HFFc6 (cell line): ENCODE measurements around the gene TECPR2. TPM values are rescaled to one million over a fixed set of nuclear protein-coding genes. Genes with fewer than 3 reads are reported as not detected.

Experiments
- DNase-seq: peaks from one replicate; pipeline ENCODE4 v3.0.0-alpha.2; 2018
- H3K27ac Mint-ChIP-seq: 2 replicates; pipeline ENCODE4 v1.8.0; 2020; ENCODE audit warnings: mild to moderate bottlenecking, mixed read lengths
- H3K27me3 Mint-ChIP-seq: 2 replicates; pipeline ENCODE4 v1.8.0; 2021; ENCODE audit warnings: mild to moderate bottlenecking, moderate library complexity, mixed read lengths; ENCODE audit not compliant: insufficient read depth
- H3K36me3 Mint-ChIP-seq: 2 replicates; pipeline ENCODE4 v1.8.0; 2021; ENCODE audit warnings: low read depth, mixed read lengths
- H3K4me1 Mint-ChIP-seq: 2 replicates; pipeline ENCODE4 v1.8.0; 2020; ENCODE audit warnings: low read depth, mixed read lengths
- H3K4me3 Mint-ChIP-seq: 2 replicates; pipeline ENCODE4 v1.8.0; 2020; ENCODE audit warnings: mild to moderate bottlenecking, moderate library complexity, mixed read lengths
- H3K9me3 Mint-ChIP-seq: 2 replicates; pipeline ENCODE4 v1.8.0; 2020; ENCODE audit warnings: mild to moderate bottlenecking, mixed read lengths
- CTCF ChIP-seq: fragments of 200-600 bp; sonication (generic); IDR thresholded peaks from 2 replicates; pipeline ENCODE4 v1.5.0; 2021; ENCODE audit warnings: antibody characterized with exemption, mild to moderate bottlenecking
- total RNA-seq, 6 experiments: library from RNA; stranded (reverse); fragmentation: NEBNext Ultra II Directional; extraction: Animal tissue kit (Norgen Biotek cat#: 25700); gene quantifications; 2 replicates in 1 of 6; 3 replicates in 5 of 6; pipeline ENCODE4 v1.2.3, GENCODE V29; 2021

Gene TECPR2
- total RNA-seq, 6 experiments from 2014 or later, result 22.0 to 29.6 (median 26.4) TPM

- H3K4me3 Mint-ChIP-seq, result no peak overlapping the region
- no peak overlapping the region for H3K27ac Mint-ChIP-seq
- TF ChIP-seq CTCF, result no peak
- H3K4me1 Mint-ChIP-seq, result no peaks in the 10 kb centered on the region
- DNase-seq, result no peak
- no peaks in the 10 kb centered on the region for H3K9me3 Mint-ChIP-seq
- H3K27me3 Mint-ChIP-seq, result no peaks in the 10 kb centered on the region
- H3K36me3 Mint-ChIP-seq, result peaks cover 26% of the 10 kb centered on the region
These were observed 21.2 kb upstream of the TECPR2 start for GRCh38 chr14:102341566-102341965.

GRCh38 chr14:102342238-102342637, 20.5 kb upstream of the TECPR2 start:
- TF ChIP-seq CTCF, result no peak
- no peak overlapping the region for H3K27ac Mint-ChIP-seq
- H3K4me3 Mint-ChIP-seq, result no peak overlapping the region
- peaks cover 26% of the 10 kb centered on the region for H3K36me3 Mint-ChIP-seq
- no peaks in the 10 kb centered on the region for H3K9me3 Mint-ChIP-seq
- DNase-seq, result no peak
- H3K27me3 Mint-ChIP-seq, result no peaks in the 10 kb centered on the region
- no peaks in the 10 kb centered on the region for H3K4me1 Mint-ChIP-seq

- no peaks in the 10 kb centered on the region for H3K4me1 Mint-ChIP-seq
- H3K36me3 Mint-ChIP-seq, result peaks cover 24% of the 10 kb centered on the region; the same call in 1 of the 2 replicates
- no peak overlapping the region for H3K4me3 Mint-ChIP-seq
- no peaks in the 10 kb centered on the region for H3K27me3 Mint-ChIP-seq
- no peak overlapping the region for H3K27ac Mint-ChIP-seq
- no peak for TF ChIP-seq CTCF
- no peaks in the 10 kb centered on the region for H3K9me3 Mint-ChIP-seq
- no peak for DNase-seq
These were observed 18.7 kb upstream of the TECPR2 start for GRCh38 chr14:102344084-102344483.

- no peak overlapping the region for H3K27ac Mint-ChIP-seq
- no peak for TF ChIP-seq CTCF
- H3K4me1 Mint-ChIP-seq, result no peaks in the 10 kb centered on the region
- no peak for DNase-seq
- no peak overlapping the region for H3K4me3 Mint-ChIP-seq
- H3K36me3 Mint-ChIP-seq, result peaks cover 24% of the 10 kb centered on the region; the same call in 1 of the 2 replicates
- H3K27me3 Mint-ChIP-seq, result no peaks in the 10 kb centered on the region
- H3K9me3 Mint-ChIP-seq, result no peaks in the 10 kb centered on the region
These were observed 18.3 kb upstream of the TECPR2 start for GRCh38 chr14:102344485-102344884.

GRCh38 chr14:102345232-102345631, 17.5 kb upstream of the TECPR2 start:
- TF ChIP-seq CTCF, result no peak
- H3K36me3 Mint-ChIP-seq, result peaks cover 24% of the 10 kb centered on the region; the same call in 1 of the 2 replicates
- H3K27ac Mint-ChIP-seq, result no peak overlapping the region
- no peaks in the 10 kb centered on the region for H3K27me3 Mint-ChIP-seq
- H3K4me3 Mint-ChIP-seq, result no peak overlapping the region
- H3K4me1 Mint-ChIP-seq, result no peaks in the 10 kb centered on the region
- DNase-seq, result no peak
- no peaks in the 10 kb centered on the region for H3K9me3 Mint-ChIP-seq

- Mint-ChIP-seq H3K4me3 (no peak overlapping the region), H3K4me1 (no peaks in the 10 kb centered on the region), H3K36me3 (peaks cover 23% of the 10 kb centered on the region; the same call in 1 of the 2 replicates), H3K27ac (no peak overlapping the region), H3K27me3 (no peaks in the 10 kb centered on the region), H3K9me3 (no peaks in the 10 kb centered on the region)
- TF ChIP-seq CTCF, result no peak
- no peak for DNase-seq
These were observed 16.1 kb upstream of the TECPR2 start for GRCh38 chr14:102346645-102347044.
